HEK293T (cell line): ENCODE results near the gene SLC2A13.

Source experiments
- BHLHE40 ChIP-seq: fragments of 450-650 bp; IDR thresholded peaks from 2 replicates; pipeline ENCODE4 v1.6.1; 2016; ENCODE audit warnings: mild to moderate bottlenecking, moderate library complexity, borderline replicate concordance
- FOXM1 ChIP-seq: fragments of 450-650 bp; IDR thresholded peaks from 2 replicates; pipeline ENCODE4 v1.6.1; 2017; ENCODE audit warnings: mild to moderate bottlenecking, borderline replicate concordance
- HDGF ChIP-seq: fragments of 450-650 bp; IDR thresholded peaks from 2 replicates; pipeline ENCODE4 v1.6.1; 2017; ENCODE audit warnings: antibody characterized with exemption, borderline replicate concordance
- LEF1 ChIP-seq: fragments of 450-650 bp; IDR thresholded peaks from 2 replicates; pipeline ENCODE4 v1.6.1; 2017; ENCODE audit warnings: mild to moderate bottlenecking, borderline replicate concordance
- NFRKB ChIP-seq: fragments of 450-650 bp; IDR thresholded peaks from 2 replicates; pipeline ENCODE4 v1.6.1; 2016; ENCODE audit warnings: mild to moderate bottlenecking, moderate library complexity
- SP1 ChIP-seq: fragments of 450-650 bp; IDR thresholded peaks from 2 replicates; pipeline ENCODE4 v1.6.1; 2017
- SUZ12 ChIP-seq: fragments of 450-650 bp; IDR thresholded peaks from 2 replicates; pipeline ENCODE4 v1.6.1; 2016; ENCODE audit warnings: mild to moderate bottlenecking

- TF ChIP-seq HDGF (no peak), NFRKB (no peak), SP1 (no peak), BHLHE40 (no peak), LEF1 (no peak), FOXM1 (no peak), SUZ12 (no peak)
Measured at GRCh38 chr12:39975374-39975918, 130.4 kb downstream of the SLC2A13 start.
